ENCODE data around the gene RIPK1.
A peak's percentile ranks its signal among the peaks of the same experiment; 100 is the strongest.
"Not testable (repeated sequence)": the region's sequence is repeated elsewhere in the genome, so short reads cannot be mapped to it uniquely, and the experiment has no call there.

RIPK1 gene

GRCh38 chr6:3068329-3069214 is at the start of gene RIPK1:
Gene RIPK1 (plus strand): TSS chr6:3068494. CDS start chr6:3076824, 8,330 bp downstream.
- peak; percentile 87 for DNase-seq

- DNase-seq = no peak
These were observed 49.2 kb upstream of the RIPK1 start for GRCh38 chr6:3019065-3019464.

- DNase-seq = no peak
These were observed 48.5 kb upstream of the RIPK1 start for GRCh38 chr6:3019749-3020320.

- not testable (repeated sequence) for DNase-seq
These were observed 47.2 kb upstream of the RIPK1 start for GRCh38 chr6:3020976-3021598.

- no peak for DNase-seq
These were observed 45.3 kb upstream of the RIPK1 start for GRCh38 chr6:3022765-3023662.

- peak; percentile 94 for DNase-seq
These were observed 44.4 kb upstream of the RIPK1 start for GRCh38 chr6:3023663-3024483.

- peak; percentile 45 for DNase-seq
These were observed 41.3 kb upstream of the RIPK1 start for GRCh38 chr6:3026791-3027626.

GRCh38 chr6:3028156-3028555 is 40.1 kb upstream of the RIPK1 start:
- DNase-seq = not testable (repeated sequence)

- DNase-seq = no peak
These were observed 36.2 kb upstream of the RIPK1 start for GRCh38 chr6:3031857-3032640.

- peak; percentile 39 for DNase-seq
These were observed 35.3 kb upstream of the RIPK1 start for GRCh38 chr6:3032986-3033385.

GRCh38 chr6:3033652-3034051 is 34.6 kb upstream of the RIPK1 start:
- DNase-seq = no peak

- DNase-seq = no peak
These were observed 32.9 kb upstream of the RIPK1 start for GRCh38 chr6:3035397-3035796.

GRCh38 chr6:3036861-3037637 is 31.2 kb upstream of the RIPK1 start:
- DNase-seq = no peak

- DNase-seq = no peak
These were observed 30.5 kb upstream of the RIPK1 start for GRCh38 chr6:3037638-3038365.

GRCh38 chr6:3039384-3039783 is 28.9 kb upstream of the RIPK1 start:
- DNase-seq = no peak

GRCh38 chr6:3041147-3041546 is 27.1 kb upstream of the RIPK1 start:
- no peak for DNase-seq

- DNase-seq = no peak
These were observed 26.7 kb upstream of the RIPK1 start for GRCh38 chr6:3041606-3042005.

GRCh38 chr6:3045369-3045768 is 22.9 kb upstream of the RIPK1 start:
- no peak for DNase-seq

GRCh38 chr6:3045777-3046176 is 22.5 kb upstream of the RIPK1 start:
- DNase-seq = no peak
